OCI-LY1 (cell line): ENCODE measurements around the gene ASB15.

ENCODE experiments used
- H2AFZ ChIP-seq: fragments of 200-600 bp; sonication (generic), shearing (Covaris generic); 2 replicates; pipeline ENCODE4 v1.6.0; 2014; ENCODE audit warnings: antibody characterized with exemption, mild to moderate bottlenecking, low read length
- H3F3A ChIP-seq: fragments of 200-600 bp; sonication (generic), shearing (Covaris generic); 2 replicates; pipeline ENCODE4 v1.6.0; 2014; ENCODE audit warnings: mild to moderate bottlenecking, antibody characterized with exemption, low read length, moderate library complexity; ENCODE audit not compliant: insufficient read depth
- H3K27ac ChIP-seq: fragments of 200-600 bp; sonication (generic); 2 replicates; pipeline ENCODE4 v1.5.1; 2014; ENCODE audit warnings: low read length, mixed run types, mild to moderate bottlenecking, low read depth; ENCODE audit not compliant: poor library complexity, severe bottlenecking
- H3K27me3 ChIP-seq: fragments of 200-600 bp; sonication (generic); 2 replicates; pipeline ENCODE4 v1.6.0; 2014; ENCODE audit warnings: antibody characterized with exemption, mild to moderate bottlenecking, low read length, moderate library complexity; ENCODE audit not compliant: insufficient read depth
- H3K36me3 ChIP-seq: fragments of 200-600 bp; sonication (generic); 2 replicates; pipeline ENCODE4 v1.6.1; 2014; ENCODE audit warnings: mild to moderate bottlenecking, antibody characterized with exemption, low read length, moderate library complexity, mixed read lengths; ENCODE audit not compliant: insufficient read depth
- H3K4me1 ChIP-seq: fragments of 200-600 bp; sonication (generic); 2 replicates; pipeline ENCODE4 v1.5.1; 2014; ENCODE audit warnings: mild to moderate bottlenecking, low read length, moderate library complexity; ENCODE audit not compliant: insufficient read depth, severe bottlenecking
- H3K4me2 ChIP-seq: fragments of 200-600 bp; sonication (generic), shearing (Covaris generic); 2 replicates; pipeline ENCODE4 v1.6.1; 2014; ENCODE audit warnings: low read length
- H3K4me3 ChIP-seq: fragments of 200-600 bp; sonication (generic); 2 replicates; pipeline ENCODE4 v1.5.1; 2014; ENCODE audit warnings: low read length, low read depth, mild to moderate bottlenecking, mixed read lengths; ENCODE audit not compliant: poor library complexity, severe bottlenecking
- H3K79me2 ChIP-seq: fragments of 200-600 bp; shearing (Covaris generic); 2 replicates; pipeline ENCODE4 v1.6.1; 2016; ENCODE audit warnings: mixed run types, low read length, mixed read lengths; ENCODE audit not compliant: insufficient read depth
- H3K9ac ChIP-seq: fragments of 200-600 bp; sonication (generic), shearing (Covaris generic); 2 replicates; pipeline ENCODE4 v1.6.1; 2014; ENCODE audit warnings: mild to moderate bottlenecking, low read length, mixed read lengths
- H3K9me2 ChIP-seq: fragments of 200-600 bp; sonication (generic), shearing (Covaris generic); 2 replicates; pipeline ENCODE4 v1.6.1; 2014; ENCODE audit warnings: low read depth, mild to moderate bottlenecking, low read length, mixed read lengths
- H3K9me3 ChIP-seq: fragments of 200-600 bp; shearing (Covaris generic); 2 replicates; pipeline ENCODE4 v1.6.1; 2014; ENCODE audit warnings: low read length, mixed read lengths
- H4K20me1 ChIP-seq: fragments of 200-600 bp; sonication (generic), shearing (Covaris generic); 2 replicates; pipeline ENCODE4 v1.6.0; 2016; ENCODE audit warnings: mild to moderate bottlenecking, low read length; ENCODE audit not compliant: insufficient read depth
- CTCF ChIP-seq: fragments of 200-600 bp; sonication (generic), shearing (Covaris generic); IDR thresholded peaks from 2 replicates; pipeline ENCODE4 v1.5.1; 2017; ENCODE audit warnings: mild to moderate bottlenecking, antibody characterized with exemption, low read length, moderate library complexity, mixed read lengths
- EZH2 ChIP-seq: fragments of 200-600 bp; sonication (generic), shearing (Covaris generic); IDR thresholded peaks from 2 replicates; pipeline ENCODE4 v1.8.0; 2017; ENCODE audit warnings: borderline replicate concordance, mixed run types, mild to moderate bottlenecking, antibody characterized with exemption, low read length, moderate library complexity, mixed read lengths

ASB15 gene

GRCh38 chr7:123588376-123588775 is 13.2 kb upstream of the ASB15 start:
- Histone ChIP-seq H3F3A (no peaks in the 10 kb centered on the region), H3K27ac (no peak overlapping the region), H3K4me1 (no peaks in the 10 kb centered on the region), H3K79me2 (no peaks in the 10 kb centered on the region), H2AFZ (no peak overlapping the region), H3K9me3 (no peaks in the 10 kb centered on the region), H3K9ac (no peak overlapping the region), H3K4me2 (no peak overlapping the region), H3K9me2 (no peaks in the 10 kb centered on the region), H3K36me3 (no peaks in the 10 kb centered on the region), H3K4me3 (no peak overlapping the region), H3K27me3 (no peaks in the 10 kb centered on the region), H4K20me1 (no peaks in the 10 kb centered on the region)
- TF ChIP-seq CTCF (no peak), EZH2 (no peak)

GRCh38 chr7:123594813-123595241 is 6.8 kb upstream of the ASB15 start:
- H3K9ac ChIP-seq: no peak overlapping the region

GRCh38 chr7:123598657-123599056 is 3.0 kb upstream of the ASB15 start:
- Histone ChIP-seq H3K9me3 (no peaks in the 10 kb centered on the region), H3K27ac (no peak overlapping the region), H3K9ac (no peak overlapping the region), H3K4me2 (no peak overlapping the region), H2AFZ (no peak overlapping the region), H3K79me2 (no peaks in the 10 kb centered on the region), H3K4me1 (no peaks in the 10 kb centered on the region), H3K9me2 (no peaks in the 10 kb centered on the region), H3K27me3 (no peaks in the 10 kb centered on the region; the same call in 1 of the 2 replicates), H4K20me1 (no peaks in the 10 kb centered on the region), H3K36me3 (no peaks in the 10 kb centered on the region), H3K4me3 (no peak overlapping the region), H3F3A (no peaks in the 10 kb centered on the region)
- TF ChIP-seq CTCF (no peak), EZH2 (no peak)

More at GRCh38 chr7:123594813-123595241, 6.8 kb upstream of the ASB15 start:
- Histone ChIP-seq H3K36me3 (no peaks in the 10 kb centered on the region), H3K4me2 (no peak overlapping the region), H3F3A (no peaks in the 10 kb centered on the region), H3K27me3 (no peaks in the 10 kb centered on the region; the same call in 1 of the 2 replicates), H4K20me1 (no peaks in the 10 kb centered on the region), H2AFZ (no peak overlapping the region), H3K4me3 (no peak overlapping the region), H3K9me3 (no peaks in the 10 kb centered on the region), H3K79me2 (no peaks in the 10 kb centered on the region), H3K27ac (no peak overlapping the region), H3K9me2 (no peaks in the 10 kb centered on the region), H3K4me1 (no peaks in the 10 kb centered on the region)
- TF ChIP-seq EZH2 (no peak), CTCF (no peak)
